Progenitor cell of endocrine pancreas (in vitro differentiated cells): Measurements from ENCODE around the gene RUNX1. TPM values are rescaled to one million over a fixed set of nuclear protein-coding genes. Genes with fewer than 3 reads are reported as not detected.

Source experiments
- DNase-seq: peaks from one replicate; pipeline ENCODE4 v3.0.0; 2021; ENCODE audit warnings: low spot score; ENCODE audit not compliant: unreplicated experiment
- H3K27ac Mint-ChIP-seq: 2 replicates; pipeline ENCODE4 v1.8.0; 2021; ENCODE audit warnings: mild to moderate bottlenecking, moderate library complexity, mixed read lengths
- H3K27me3 Mint-ChIP-seq: 2 replicates; pipeline ENCODE4 v1.8.0; 2021; ENCODE audit warnings: mixed read lengths
- H3K36me3 Mint-ChIP-seq: 2 replicates; pipeline ENCODE4 v1.8.0; 2022; ENCODE audit warnings: mixed read lengths; ENCODE audit not compliant: insufficient read depth
- H3K4me1 Mint-ChIP-seq: 2 replicates; pipeline ENCODE4 v1.8.0; 2021; ENCODE audit warnings: low read depth, mixed read lengths
- H3K4me3 Mint-ChIP-seq: 2 replicates; pipeline ENCODE4 v1.8.0; 2021; ENCODE audit warnings: low read depth, mild to moderate bottlenecking, moderate library complexity, mixed read lengths
- H3K9me3 Mint-ChIP-seq: 2 replicates; pipeline ENCODE4 v1.8.0; 2021; ENCODE audit warnings: low read depth, mixed read lengths
- total RNA-seq: library from RNA; stranded (reverse); gene quantifications from 2 replicates; pipeline ENCODE4 v1.2.1, GENCODE V29; 2021
- TF ChIP-seq, protein P1 (sequence below): fragments of 200-600 bp; sonication (generic); IDR thresholded peaks from one replicate; pipeline ENCODE4 v1.5.0; 2021; ENCODE audit warnings: antibody characterized with exemption, mild to moderate bottlenecking; ENCODE audit not compliant: unreplicated experiment

Gene RUNX1
- total RNA-seq, 1 donor from 2014 or later: 7.1 TPM

DNA sequence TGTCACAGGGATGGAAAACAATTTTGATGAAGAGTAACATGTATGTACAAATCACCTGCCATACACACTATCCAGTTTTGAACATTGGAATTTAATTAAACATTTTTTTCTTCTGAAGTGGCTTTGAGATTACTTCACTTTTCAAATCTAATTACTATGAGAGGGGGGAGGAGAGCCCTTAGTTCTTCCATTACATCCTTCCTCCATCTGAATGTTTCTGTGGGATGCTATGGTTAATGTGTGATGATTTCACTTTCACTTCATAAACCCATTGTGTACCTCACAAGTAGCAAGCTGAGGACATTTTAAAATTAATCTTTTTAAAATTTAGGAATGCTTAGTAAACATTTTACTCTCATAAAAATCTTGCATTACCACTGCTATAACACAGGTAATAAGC, 156.9 kb downstream of the RUNX1 start:
- Mint-ChIP-seq H3K27me3 (peaks cover 76% of the 10 kb centered on the region), H3K36me3 (no peaks in the 10 kb centered on the region), H3K4me3 (no peak overlapping the region), H3K9me3 (peaks cover 5% of the 10 kb centered on the region), H3K27ac (no peak overlapping the region), H3K4me1 (peaks cover 13% of the 10 kb centered on the region)
- TF ChIP-seq, protein P1, sequence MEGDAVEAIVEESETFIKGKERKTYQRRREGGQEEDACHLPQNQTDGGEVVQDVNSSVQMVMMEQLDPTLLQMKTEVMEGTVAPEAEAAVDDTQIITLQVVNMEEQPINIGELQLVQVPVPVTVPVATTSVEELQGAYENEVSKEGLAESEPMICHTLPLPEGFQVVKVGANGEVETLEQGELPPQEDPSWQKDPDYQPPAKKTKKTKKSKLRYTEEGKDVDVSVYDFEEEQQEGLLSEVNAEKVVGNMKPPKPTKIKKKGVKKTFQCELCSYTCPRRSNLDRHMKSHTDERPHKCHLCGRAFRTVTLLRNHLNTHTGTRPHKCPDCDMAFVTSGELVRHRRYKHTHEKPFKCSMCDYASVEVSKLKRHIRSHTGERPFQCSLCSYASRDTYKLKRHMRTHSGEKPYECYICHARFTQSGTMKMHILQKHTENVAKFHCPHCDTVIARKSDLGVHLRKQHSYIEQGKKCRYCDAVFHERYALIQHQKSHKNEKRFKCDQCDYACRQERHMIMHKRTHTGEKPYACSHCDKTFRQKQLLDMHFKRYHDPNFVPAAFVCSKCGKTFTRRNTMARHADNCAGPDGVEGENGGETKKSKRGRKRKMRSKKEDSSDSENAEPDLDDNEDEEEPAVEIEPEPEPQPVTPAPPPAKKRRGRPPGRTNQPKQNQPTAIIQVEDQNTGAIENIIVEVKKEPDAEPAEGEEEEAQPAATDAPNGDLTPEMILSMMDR: no peak
- DNase-seq: no peak

DNA sequence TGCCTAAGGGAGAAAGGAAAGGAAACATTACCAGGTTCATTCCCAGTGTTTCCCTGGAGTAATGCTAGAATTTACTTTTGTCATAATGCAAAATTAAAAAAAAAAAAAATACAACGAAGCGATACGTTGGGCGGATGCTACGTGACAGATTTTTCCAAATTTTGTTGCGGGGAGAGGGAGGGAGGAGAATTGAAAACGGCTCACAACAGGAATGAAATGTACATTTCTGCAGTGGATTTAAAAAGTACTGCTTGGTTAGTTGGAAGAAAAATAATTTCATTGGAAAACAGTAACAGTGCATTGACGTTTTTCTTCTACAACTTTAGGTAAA, 157.5 kb downstream of the RUNX1 start:
- Mint-ChIP-seq H3K9me3 (no peaks in the 10 kb centered on the region), H3K36me3 (no peaks in the 10 kb centered on the region), H3K4me3 (peak overlapping the region; percentile 41), H3K27ac (no peak overlapping the region), H3K4me1 (peaks cover 15% of the 10 kb centered on the region), H3K27me3 (peaks cover 73% of the 10 kb centered on the region)
- TF ChIP-seq, protein P1: no peak
- no peak for DNase-seq

DNA sequence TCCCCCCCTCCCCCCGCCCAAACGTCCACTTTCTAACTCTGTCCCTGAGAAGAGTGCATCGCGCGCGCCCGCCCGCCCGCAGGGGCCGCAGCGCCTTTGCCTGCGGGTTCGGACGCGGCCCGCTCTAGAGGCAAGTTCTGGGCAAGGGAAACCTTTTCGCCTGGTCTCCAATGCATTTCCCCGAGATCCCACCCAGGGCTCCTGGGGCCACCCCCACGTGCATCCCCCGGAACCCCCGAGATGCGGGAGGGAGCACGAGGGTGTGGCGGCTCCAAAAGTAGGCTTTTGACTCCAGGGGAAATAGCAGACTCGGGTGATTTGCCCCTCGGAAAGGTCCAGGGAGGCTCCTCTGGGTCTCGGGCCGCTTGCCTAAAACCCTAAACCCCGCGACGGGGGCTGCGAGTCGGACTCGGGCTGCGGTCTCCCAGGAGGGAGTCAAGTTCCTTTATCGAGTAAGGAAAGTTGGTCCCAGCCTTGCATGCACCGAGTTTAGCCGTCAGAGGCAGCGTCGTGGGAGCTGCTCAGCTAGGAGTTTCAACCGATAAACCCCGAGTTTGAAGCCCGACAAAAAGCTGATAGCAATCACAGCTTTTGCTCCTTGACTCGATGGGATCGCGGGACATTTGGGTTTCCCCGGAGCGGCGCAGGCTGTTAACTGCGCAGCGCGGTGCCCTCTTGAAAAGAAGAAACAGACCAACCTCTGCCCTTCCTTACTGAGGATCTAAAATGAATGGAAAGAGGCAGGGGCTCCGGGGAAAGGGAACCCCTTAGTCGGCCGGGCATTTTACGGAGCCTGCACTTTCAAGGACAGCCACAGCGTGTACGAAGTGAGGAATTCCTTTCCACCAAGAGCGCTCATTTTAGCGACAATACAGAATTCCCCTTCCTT, 158.1 kb downstream of the RUNX1 start:
- TF ChIP-seq, protein P1: no peak
- Mint-ChIP-seq H3K9me3 (no peaks in the 10 kb centered on the region), H3K27me3 (peaks cover 74% of the 10 kb centered on the region), H3K36me3 (no peaks in the 10 kb centered on the region), H3K27ac (peak overlapping the region; percentile 29), H3K4me1 (peaks cover 17% of the 10 kb centered on the region), H3K4me3 (peak overlapping the region; percentile 41)
- DNase-seq: no peak

DNA sequence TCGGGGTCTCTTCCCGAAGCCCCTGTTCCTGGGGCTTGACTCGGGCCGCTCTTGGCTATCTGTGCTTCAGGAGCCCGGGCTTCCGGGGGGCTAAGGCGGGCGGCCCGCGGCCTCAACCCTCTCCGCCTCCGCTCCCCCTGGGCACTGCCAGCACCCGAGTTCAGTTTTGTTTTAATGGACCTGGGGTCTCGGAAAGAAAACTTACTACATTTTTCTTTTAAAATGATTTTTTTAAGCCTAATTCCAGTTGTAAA, 158.7 kb downstream of the RUNX1 start:
- peaks cover 21% of the 10 kb centered on the region for H3K4me1 Mint-ChIP-seq
- peaks cover 74% of the 10 kb centered on the region for H3K27me3 Mint-ChIP-seq
- no peak for DNase-seq
- no peak overlapping the region for H3K27ac Mint-ChIP-seq
- no peaks in the 10 kb centered on the region for H3K9me3 Mint-ChIP-seq
- no peaks in the 10 kb centered on the region for H3K36me3 Mint-ChIP-seq
- TF ChIP-seq, protein P1: no peak
- H3K4me3 Mint-ChIP-seq: no peak overlapping the region

DNA sequence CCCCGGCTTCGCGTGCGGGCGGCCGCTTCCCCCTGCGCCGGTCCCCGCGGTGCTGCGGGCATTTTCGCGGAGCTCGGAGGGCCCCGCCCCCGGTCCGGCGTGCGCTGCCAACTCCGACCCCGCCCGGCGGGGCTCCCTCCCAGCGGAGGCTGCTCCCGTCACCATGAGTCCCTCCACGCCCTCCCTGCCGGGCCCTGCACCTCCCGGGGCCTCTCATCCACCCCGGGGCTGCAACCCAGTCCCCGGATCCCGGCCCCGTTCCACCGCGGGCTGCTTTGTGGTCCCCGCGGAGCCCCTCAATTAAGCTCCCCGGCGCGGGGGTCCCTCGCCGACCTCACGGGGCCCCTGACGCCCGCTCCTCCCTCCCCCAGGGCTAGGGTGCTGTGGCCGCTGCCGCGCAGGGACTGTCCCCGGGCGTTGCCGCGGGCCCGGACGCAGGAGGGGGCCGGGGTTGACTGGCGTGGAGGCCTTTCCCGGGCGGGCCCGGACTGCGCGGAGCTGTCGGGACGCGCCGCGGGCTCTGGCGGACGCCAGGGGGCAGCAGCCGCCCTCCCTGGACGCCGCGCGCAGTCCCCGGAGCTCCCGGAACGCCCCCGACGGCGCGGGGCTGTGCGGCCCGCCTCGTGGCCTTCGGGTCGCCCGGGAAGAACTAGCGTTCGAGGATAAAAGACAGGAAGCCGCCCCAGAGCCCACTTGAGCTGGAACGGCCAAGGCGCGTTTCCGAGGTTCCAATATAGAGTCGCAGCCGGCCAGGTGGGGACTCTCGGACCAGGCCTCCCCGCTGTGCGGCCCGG, 159.2 kb downstream of the RUNX1 start:
- TF ChIP-seq, protein P1: peak; percentile 96
- DNase-seq: peak; percentile 69
- no peaks in the 10 kb centered on the region for H3K9me3 Mint-ChIP-seq
- H3K4me3 Mint-ChIP-seq: peak overlapping the region; percentile 52
- H3K4me1 Mint-ChIP-seq: peaks cover 24% of the 10 kb centered on the region
- no peak overlapping the region for H3K27ac Mint-ChIP-seq
- H3K27me3 Mint-ChIP-seq: peaks cover 73% of the 10 kb centered on the region
- H3K36me3 Mint-ChIP-seq: no peaks in the 10 kb centered on the region
